ENCODE measurements around the gene NEAT1.

NEAT1 gene

GRCh38 chr11:65422633-65423515, at the start of gene NEAT1:
Gene NEAT1 (plus strand): TSS chr11:65422798.
- DNase-seq (ENCODE audit: low spot score), result no peak

DNA sequence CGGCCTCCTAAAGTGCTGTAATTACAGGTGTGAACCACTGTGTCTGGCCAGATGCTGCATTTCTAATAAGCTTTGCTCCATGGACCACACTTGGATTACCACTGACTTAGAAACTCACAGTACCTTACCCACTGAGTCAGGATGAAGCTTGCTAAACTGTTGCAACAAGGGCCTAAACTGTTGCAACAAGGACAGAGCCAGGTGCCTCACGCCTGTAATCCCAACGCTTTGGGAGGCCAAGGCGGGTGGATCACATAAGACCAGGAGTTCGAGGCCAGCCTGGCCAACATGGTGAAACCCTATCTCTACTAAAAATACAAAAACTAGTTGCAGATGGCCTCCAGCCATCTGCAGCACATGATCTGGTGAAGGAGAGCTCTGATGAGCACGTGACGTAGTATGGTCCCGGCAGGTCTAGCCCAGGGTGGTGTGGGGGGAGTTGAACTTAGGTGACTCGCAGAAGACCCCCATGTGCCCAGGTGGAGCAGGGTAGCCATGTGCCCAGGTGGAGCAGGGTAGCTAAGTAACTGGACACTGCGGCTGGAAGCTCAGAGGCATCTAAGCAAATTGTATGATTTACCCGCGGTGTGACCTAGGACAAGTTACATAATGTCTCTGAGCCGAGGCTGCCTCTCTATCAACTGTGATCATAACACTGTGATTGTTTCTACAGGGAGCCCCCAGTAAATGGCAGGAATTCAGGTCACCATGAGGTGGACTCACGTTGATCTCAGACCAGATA, 48.6 kb upstream of the NEAT1 start:
- no peak for DNase-seq (ENCODE audit: low spot score)

DNA sequence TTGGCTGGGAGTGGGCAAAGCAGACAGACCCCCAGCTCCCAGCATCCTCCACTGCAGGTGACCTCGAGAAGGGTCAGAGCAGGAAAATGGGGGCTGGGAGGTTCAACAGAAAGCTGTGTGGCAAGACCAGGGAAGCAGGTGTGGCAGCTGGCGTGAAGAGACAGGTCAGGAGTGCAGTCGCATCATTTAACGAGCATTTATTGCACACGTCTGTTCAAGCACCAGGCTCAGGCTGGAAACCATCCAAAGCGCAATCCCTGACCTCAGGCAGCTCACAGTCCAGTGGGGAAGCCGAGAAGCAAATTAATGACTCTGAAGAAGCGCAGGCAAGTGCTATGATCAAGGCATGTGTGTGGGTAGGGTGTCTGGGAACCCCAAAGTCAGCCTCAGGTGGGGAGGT, 47.6 kb upstream of the NEAT1 start:
- no peak for DNase-seq (ENCODE audit: low spot score)

- DNase-seq (ENCODE audit: low spot score), result no peak
These were observed 46.4 kb upstream of the NEAT1 start for GRCh38 chr11:65376138-65376713.

DNA sequence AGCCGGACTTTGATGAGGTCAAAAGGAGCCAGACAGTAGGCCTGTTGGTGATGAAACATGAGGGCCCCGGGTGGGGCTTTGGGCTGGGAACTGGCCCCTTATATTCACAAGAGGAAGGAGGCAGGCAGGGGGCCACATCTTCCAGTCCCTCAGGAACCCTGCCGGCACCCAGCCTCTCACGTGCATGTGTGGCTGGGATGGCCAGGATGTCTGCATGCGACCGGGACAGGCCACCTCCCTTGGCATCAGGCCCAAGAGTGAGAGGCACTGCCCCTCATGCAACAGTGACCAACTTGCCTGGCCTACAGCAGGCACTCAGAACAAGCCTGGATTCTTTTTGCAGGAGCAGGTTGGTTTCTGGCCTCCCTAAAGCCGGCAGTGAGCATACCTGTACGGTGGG, 45.6 kb upstream of the NEAT1 start:
- no peak for DNase-seq (ENCODE audit: low spot score)

GRCh38 chr11:65377777-65378176, 44.8 kb upstream of the NEAT1 start:
- no peak for DNase-seq (ENCODE audit: low spot score)

DNA sequence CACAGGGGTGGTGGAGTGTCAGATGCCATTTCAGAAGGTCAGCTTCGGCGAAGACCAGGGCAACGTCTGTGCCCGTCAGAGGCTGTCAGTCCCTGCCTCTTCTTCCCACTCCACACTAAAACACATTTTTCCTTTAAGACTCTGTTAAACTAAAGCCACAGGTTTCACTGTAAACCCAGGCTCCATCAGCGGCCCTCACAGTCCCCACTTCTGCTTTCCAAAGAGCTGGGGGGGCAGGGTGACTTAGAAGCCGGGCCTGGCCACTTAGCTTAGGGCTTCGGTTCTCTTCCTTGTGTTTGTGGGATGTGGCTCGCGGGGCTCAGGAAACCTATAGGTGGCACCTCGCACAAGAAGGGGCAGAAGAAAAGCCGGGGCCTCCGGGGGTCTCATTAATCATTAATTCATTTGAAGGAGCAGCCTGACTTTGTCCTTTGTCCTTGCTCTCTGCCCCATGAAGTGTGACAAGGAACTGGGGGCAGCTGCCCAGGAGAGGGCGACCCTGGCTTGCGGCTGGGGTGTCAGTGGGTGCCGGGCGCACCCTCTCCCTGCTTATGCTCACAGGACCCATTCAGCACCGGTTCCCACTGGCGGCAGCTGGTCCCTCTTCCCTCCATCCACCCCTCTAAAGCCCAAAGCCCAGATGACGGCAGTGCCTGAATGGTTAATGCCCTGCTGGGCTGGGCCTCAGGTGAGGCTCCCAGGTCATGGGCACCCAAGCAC, 44.2 kb upstream of the NEAT1 start:
- DNase-seq (ENCODE audit: low spot score), result no peak

DNA sequence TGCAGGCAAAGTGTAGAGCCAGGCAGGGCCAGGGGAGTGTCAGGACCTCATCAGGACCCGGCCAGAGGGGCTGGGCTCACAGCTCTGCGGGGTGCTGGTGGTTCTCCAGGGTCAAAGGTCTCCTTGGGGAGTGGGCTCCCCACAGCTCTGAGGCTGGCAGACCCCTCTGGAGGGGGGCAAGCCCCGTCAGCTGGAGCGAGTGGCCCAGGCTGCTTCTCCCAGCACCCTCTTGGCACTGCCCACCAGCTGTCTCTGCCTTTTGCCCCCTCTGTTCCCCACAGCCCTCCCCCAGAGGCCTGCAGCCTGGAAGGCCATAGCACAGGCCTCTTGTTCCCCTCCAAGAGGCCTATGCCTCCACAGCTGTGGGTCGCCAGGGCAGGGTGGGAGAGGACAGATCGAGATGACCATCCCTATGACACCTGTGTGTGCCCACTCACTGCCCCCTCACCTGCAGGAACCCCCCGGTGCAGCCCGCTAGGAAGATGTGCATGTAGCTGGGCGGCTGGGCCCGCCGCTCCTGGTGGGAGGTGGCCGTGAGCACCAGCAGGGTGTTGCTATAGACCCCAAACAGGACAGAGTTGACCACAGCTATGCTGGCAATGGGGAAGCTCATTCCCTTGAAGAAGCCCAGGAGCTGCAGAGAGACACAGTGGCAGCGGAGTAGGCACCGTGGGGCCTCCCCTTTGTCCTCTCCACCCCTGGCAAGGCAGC, 43.5 kb upstream of the NEAT1 start:
- no peak for DNase-seq (ENCODE audit: low spot score)

- no peak for DNase-seq (ENCODE audit: low spot score)
These were observed 42.7 kb upstream of the NEAT1 start for GRCh38 chr11:65379698-65380459.

GRCh38 chr11:65380460-65381119, 42.0 kb upstream of the NEAT1 start:
- DNase-seq (ENCODE audit: low spot score), result no peak

GRCh38 chr11:65381716-65382032, 40.9 kb upstream of the NEAT1 start:
- DNase-seq (ENCODE audit: low spot score), result no peak

- peak; percentile 75 for DNase-seq (ENCODE audit: low spot score)
These were observed 40.4 kb upstream of the NEAT1 start, which contains the start of gene SLC25A45 for GRCh38 chr11:65382033-65382803. Gene SLC25A45 (minus strand): TSS chr11:65382646. CDS start chr11:65381951, 695 bp downstream.

DNA sequence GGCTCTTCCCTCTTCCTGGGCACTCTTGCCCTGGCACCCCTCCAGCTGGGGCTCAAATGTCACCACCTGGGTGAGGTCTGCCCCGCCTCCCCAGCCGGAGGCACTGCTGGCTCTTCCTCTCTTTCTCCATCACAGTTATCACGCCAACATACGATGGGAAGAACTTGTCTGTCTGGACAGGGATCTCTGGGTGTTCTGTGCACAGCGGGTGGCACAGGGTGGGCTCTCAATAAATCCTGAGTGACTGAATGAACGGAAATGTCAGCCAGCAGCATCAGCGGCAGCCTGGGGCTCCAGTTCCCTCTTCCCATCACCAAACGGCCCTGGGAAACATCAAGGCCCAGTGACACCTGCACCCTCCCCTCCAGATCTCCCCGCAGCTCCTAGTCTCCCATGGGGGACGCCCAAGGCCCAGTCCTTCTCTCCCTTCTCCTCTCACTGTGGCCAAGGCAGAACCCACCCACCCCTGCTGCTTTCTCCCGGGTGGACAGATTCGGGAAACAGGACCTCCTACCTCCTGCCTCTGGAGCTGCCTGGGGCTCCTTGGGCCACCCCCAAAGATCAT, 39.7 kb upstream of the NEAT1 start:
- no peak for DNase-seq (ENCODE audit: low spot score)

GRCh38 chr11:65383778-65384177, 38.8 kb upstream of the NEAT1 start:
- no peak for DNase-seq (ENCODE audit: low spot score)

DNA sequence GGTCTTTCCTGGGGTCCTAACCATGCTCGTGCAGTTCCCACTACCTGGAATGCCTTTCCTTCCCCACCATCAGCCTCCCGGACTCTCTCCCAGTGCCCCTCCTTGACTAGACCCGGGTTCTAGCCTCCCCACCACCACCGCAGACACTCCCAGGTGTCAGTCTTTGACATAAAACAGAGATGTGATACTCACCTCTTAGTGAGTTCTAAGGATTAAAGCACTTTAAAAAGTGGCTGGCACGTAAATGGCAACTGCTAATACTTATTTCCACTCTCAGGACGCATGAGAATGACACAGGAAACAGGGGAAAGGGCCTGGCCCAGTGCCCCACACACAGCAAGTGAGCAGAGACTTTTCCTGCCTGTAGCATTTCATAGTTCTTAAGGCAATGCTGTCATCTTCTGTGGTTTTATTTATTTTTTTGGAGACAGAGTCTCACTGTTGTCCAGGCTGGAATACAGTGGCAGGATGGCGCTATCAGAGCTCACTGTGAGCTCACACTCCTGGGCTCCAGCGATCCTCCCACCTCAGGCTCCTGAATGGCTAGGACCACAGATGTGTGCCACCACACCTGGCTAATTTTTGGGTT, 38.2 kb upstream of the NEAT1 start:
- DNase-seq (ENCODE audit: low spot score), result no peak

- peak; percentile 96 for DNase-seq (ENCODE audit: low spot score)
These were observed 36.1 kb upstream of the NEAT1 start, which contains the start of gene FRMD8 for GRCh38 chr11:65386307-65387140. Gene FRMD8 (plus strand): TSS chr11:65386637. CDS start chr11:65387037, 400 bp downstream.

DNA sequence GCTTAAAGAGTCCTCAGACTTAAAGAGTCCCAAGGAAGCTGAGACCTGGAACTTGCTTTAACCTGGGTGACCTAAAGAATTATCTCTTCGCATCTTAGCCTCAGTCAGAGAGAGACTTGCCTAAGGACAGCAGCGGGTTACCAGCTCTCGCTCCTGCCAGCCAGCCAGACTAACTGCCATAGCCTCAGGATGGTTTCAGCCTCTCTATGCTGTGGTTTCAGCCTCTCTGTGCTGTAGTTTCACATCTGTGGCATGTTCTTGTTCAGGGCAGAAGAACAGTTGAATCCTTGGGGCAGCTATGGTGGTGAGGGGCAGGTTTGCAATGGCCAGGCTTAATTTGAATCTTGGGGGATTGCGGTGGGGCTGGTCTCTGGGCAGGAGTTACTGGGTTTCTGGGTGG, 33.9 kb upstream of the NEAT1 start:
- DNase-seq (ENCODE audit: low spot score), result no peak
